OCI-LY7 (cell line): ENCODE results near the gene KSR1. TPM values are rescaled to one million over a fixed set of nuclear protein-coding genes. Genes with fewer than 3 reads are reported as not detected.

Experiments used
- BruUV-seq: library from RNA; stranded (reverse); fragments of 400-500 nt; replicated peaks from 2 replicates; lab custom pipeline; 2021; lab: Mats Ljungman, UMichigan
- CTCF ChIA-PET: fragments of 300-600 bp; sonication (Branson Sonifier 250); formaldehyde crosslinking; loops from one replicate; lab custom pipeline; 2022; ENCODE audit warnings: antibody characterized with exemption; ENCODE audit not compliant: unreplicated experiment; lab: Charles Lee
- POLR2A ChIA-PET: fragments of 300-600 bp; sonication (Branson Sonifier 250); formaldehyde crosslinking; loops from one replicate; lab custom pipeline; 2022; ENCODE audit warnings: antibody characterized with exemption; lab: Charles Lee
- DNase-seq: peaks from one replicate; pipeline ENCODE4 v3.0.0-alpha.2; 2015; ENCODE audit warnings: low spot score
- H2AFZ ChIP-seq: fragments of 200-600 bp; sonication (generic), shearing (Covaris generic); 2 replicates; pipeline ENCODE4 v1.6.1; 2014; ENCODE audit warnings: mild to moderate bottlenecking, antibody characterized with exemption, low read length, moderate library complexity
- H3K27ac ChIP-seq: fragments of 200-600 bp; sonication (generic); 2 replicates; pipeline ENCODE4 v1.5.1; 2014; ENCODE audit warnings: mixed run types, low read depth, mild to moderate bottlenecking, moderate library complexity, low read length, inconsistent platforms; ENCODE audit not compliant: poor library complexity, severe bottlenecking
- H3K36me3 ChIP-seq: fragments of 200-600 bp; sonication (generic); 2 replicates; pipeline ENCODE4 v1.6.1; 2014; ENCODE audit warnings: mild to moderate bottlenecking, antibody characterized with exemption, low read length, moderate library complexity, mixed read lengths; ENCODE audit not compliant: insufficient read depth
- H3K4me1 ChIP-seq: fragments of 200-600 bp; sonication (generic); 2 replicates; pipeline ENCODE4 v1.5.1; 2014; ENCODE audit warnings: mild to moderate bottlenecking, low read length; ENCODE audit not compliant: insufficient read depth, poor library complexity, severe bottlenecking
- H3K4me2 ChIP-seq: fragments of 200-600 bp; sonication (generic); 2 replicates; pipeline ENCODE4 v1.6.1; 2014; ENCODE audit warnings: mild to moderate bottlenecking, low read length
- H3K4me3 ChIP-seq: fragments of 200-600 bp; sonication (generic); 2 replicates; pipeline ENCODE4 v1.5.1; 2014; ENCODE audit warnings: mild to moderate bottlenecking, low read depth, low read length; ENCODE audit not compliant: poor library complexity, severe bottlenecking
- H3K79me2 ChIP-seq: fragments of 200-600 bp; sonication (generic); 2 replicates; pipeline ENCODE4 v1.6.1; 2016; ENCODE audit warnings: low read depth, mild to moderate bottlenecking, low read length, moderate library complexity, mixed read lengths; ENCODE audit not compliant: insufficient read depth
- H3K9me2 ChIP-seq: fragments of 200-600 bp; sonication (generic); 2 replicates; pipeline ENCODE4 v1.6.1; 2016; ENCODE audit warnings: mild to moderate bottlenecking, low read length, mixed read lengths; ENCODE audit not compliant: insufficient read depth
- H3K9me3 ChIP-seq: fragments of 200-600 bp; sonication (generic); 2 replicates; pipeline ENCODE4 v1.6.1; 2014; ENCODE audit warnings: mild to moderate bottlenecking, mixed run types, low read length, mixed read lengths
- H4K20me1 ChIP-seq: fragments of 200-600 bp; sonication (generic); 2 replicates; pipeline ENCODE4 v1.6.1; 2014; ENCODE audit warnings: mild to moderate bottlenecking, antibody characterized with exemption, low read length, moderate library complexity, mixed read lengths; ENCODE audit not compliant: insufficient read depth
- CTCF ChIP-seq: fragments of 200-600 bp; sonication (generic); conservative IDR thresholded peaks from 2 replicates; pipeline ENCODE4 v1.5.1; 2014; ENCODE audit warnings: mild to moderate bottlenecking, antibody characterized with exemption, low read length, moderate library complexity, mixed read lengths
- EZH2phosphoT487 ChIP-seq: fragments of 200-600 bp; sonication (generic); IDR thresholded peaks from 2 replicates; pipeline ENCODE4 v1.6.1; 2018; ENCODE audit warnings: low read depth, borderline replicate concordance, mild to moderate bottlenecking, mixed run types, antibody characterized with exemption, low read length, moderate library complexity, mixed read lengths
- intact Hi-C: fragments of 100-400 bp; cut with micrococcal nuclease; formaldehyde crosslinking; loops from one replicate; pipeline ENCODE4 v1.10.0; 2022; ENCODE audit not compliant: unreplicated experiment
- total RNA-seq, 2 experiments: library from RNA; depleted of rRNA in 1 of 2; stranded (reverse); fragments of >200 nt in 1 of 2; shearing (Covaris generic) in 1 of 2; gene quantifications; 2 replicates each; pipeline ENCODE4 v1.2.3, GENCODE V29; 2014 to 2022

Gene KSR1
- total RNA-seq, 2 experiments from 2014 or later = 2.2 to 4.1 TPM

GRCh38 chr17:27596096-27596495 is 139.8 kb downstream of the KSR1 start:
- no peak overlapping the region for H3K4me3 ChIP-seq
- no TSS peak for BruUV-seq
- no peak overlapping the region for H2AFZ ChIP-seq
- H4K20me1 ChIP-seq = no peaks in the 10 kb centered on the region
- no peak for DNase-seq
- no peaks in the 10 kb centered on the region for H3K4me1 ChIP-seq
- no peak overlapping the region for H3K27ac ChIP-seq
- POLR2A ChIA-PET = no interaction called here
- no peak for TF ChIP-seq EZH2phosphoT487
- no peak for TF ChIP-seq CTCF
- H3K36me3 ChIP-seq = no peaks in the 10 kb centered on the region
- intact Hi-C loops = no loop called here
- H3K79me2 ChIP-seq = no peaks in the 10 kb centered on the region
- no peak overlapping the region for H3K4me2 ChIP-seq
- H3K9me3 ChIP-seq = no peaks in the 10 kb centered on the region
- CTCF ChIA-PET = no interaction called here
- no peaks in the 10 kb centered on the region for H3K9me2 ChIP-seq

DNA sequence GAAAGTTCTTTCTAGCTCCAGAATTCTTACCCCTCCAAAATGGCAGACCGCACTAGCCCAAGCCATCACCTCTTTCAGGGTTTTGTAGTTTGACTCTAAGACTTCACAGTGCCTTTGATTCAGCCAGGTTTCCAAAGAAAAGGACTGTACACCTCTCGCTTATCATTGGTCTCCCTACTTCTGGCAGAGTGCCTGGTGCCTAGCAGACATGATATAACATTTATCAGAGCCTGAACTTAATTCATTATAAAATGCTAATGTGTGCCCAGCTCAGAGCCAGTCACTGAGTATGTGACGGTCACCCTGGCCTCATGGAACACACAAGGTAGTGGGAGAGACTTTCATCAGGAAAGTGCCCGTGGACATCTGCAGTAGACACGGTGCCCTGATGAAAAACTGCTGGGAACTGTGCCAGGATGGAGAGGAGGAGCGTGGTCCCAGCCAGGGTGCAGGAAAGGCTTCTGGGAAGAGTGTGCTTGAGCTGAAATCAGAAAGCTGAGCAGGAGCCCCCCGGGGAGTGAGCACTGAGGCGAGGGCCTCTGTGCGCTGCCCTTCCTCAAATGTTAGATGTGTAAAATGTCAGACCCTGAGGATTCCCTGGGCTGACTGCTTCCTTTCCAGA is 140.4 kb downstream of the KSR1 start:
- no peak for DNase-seq
- H3K79me2 ChIP-seq = no peaks in the 10 kb centered on the region
- no peak overlapping the region for H3K4me2 ChIP-seq
- H3K9me3 ChIP-seq = no peaks in the 10 kb centered on the region
- no peaks in the 10 kb centered on the region for H3K9me2 ChIP-seq
- H4K20me1 ChIP-seq = no peaks in the 10 kb centered on the region
- intact Hi-C loops = no loop called here
- no peak overlapping the region for H3K27ac ChIP-seq
- no peaks in the 10 kb centered on the region for H3K36me3 ChIP-seq
- no peaks in the 10 kb centered on the region for H3K4me1 ChIP-seq
- H3K4me3 ChIP-seq = no peak overlapping the region
- H2AFZ ChIP-seq = no peak overlapping the region
- TF ChIP-seq CTCF (no peak), EZH2phosphoT487 (no peak)
- CTCF ChIA-PET = no interaction called here
- POLR2A ChIA-PET = no interaction called here
- no TSS peak for BruUV-seq

DNA sequence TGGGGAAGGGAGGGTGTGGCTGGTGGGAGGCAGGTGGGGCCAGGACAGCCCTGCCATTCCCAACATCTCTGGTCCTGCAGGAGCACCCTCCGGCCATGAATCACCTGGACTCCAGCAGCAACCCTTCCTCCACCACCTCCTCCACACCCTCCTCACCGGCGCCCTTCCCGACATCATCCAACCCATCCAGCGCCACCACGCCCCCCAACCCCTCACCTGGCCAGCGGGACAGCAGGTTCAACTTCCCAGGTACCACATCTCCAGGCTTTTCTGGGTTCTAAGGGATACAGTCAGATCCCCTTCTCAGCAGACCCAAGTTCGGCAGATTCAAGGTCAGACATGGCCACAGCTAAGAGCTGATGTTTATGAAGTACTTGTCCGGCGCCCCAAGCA is 140.9 kb downstream of the KSR1 start:
- POLR2A ChIA-PET = no interaction called here

More for the DNA sequence above, 140.9 kb downstream of the KSR1 start:
- no peak for TF ChIP-seq CTCF
- no peak for TF ChIP-seq EZH2phosphoT487
- Histone ChIP-seq H3K4me2 (no peak overlapping the region), H3K9me2 (no peaks in the 10 kb centered on the region), H2AFZ (no peak overlapping the region), H3K36me3 (no peaks in the 10 kb centered on the region), H3K79me2 (no peaks in the 10 kb centered on the region), H3K27ac (no peak overlapping the region), H3K4me3 (no peak overlapping the region), H3K9me3 (no peaks in the 10 kb centered on the region), H4K20me1 (no peaks in the 10 kb centered on the region), H3K4me1 (no peaks in the 10 kb centered on the region)
- CTCF ChIA-PET = no interaction called here
- no TSS peak for BruUV-seq
- DNase-seq = no peak
- intact Hi-C loops = no loop called here
